GM12891 (cell line): Measurements from ENCODE around the gene C11orf21.
"Not testable (repeated sequence)": the region's sequence is repeated elsewhere in the genome, so short reads cannot be mapped to it uniquely, and the experiment has no call there.

Experiments used
- POLR2A ChIP-seq: IDR thresholded peaks from 2 replicates; pipeline ENCODE4 v1.6.1; 2011; ENCODE audit warnings: low read depth, low read length, control low read depth
- POLR2AphosphoS5 ChIP-seq: IDR thresholded peaks from 2 replicates; pipeline ENCODE4 v1.6.1; 2011; ENCODE audit warnings: low read depth, low read length, control low read depth
- SPI1 ChIP-seq: IDR thresholded peaks from 2 replicates; pipeline ENCODE4 v1.6.1; 2011; ENCODE audit warnings: low read depth, low read length, control low read depth
- TAF1 ChIP-seq: IDR thresholded peaks from 2 replicates; pipeline ENCODE4 v1.6.1; 2011; ENCODE audit warnings: low read depth, low read length, control low read depth

GRCh38 chr11:2333486-2334205 is 31.9 kb upstream of the C11orf21 start:
- not testable (repeated sequence) for TF ChIP-seq POLR2A, POLR2AphosphoS5, TAF1, SPI1
